Body of pancreas (tissue), 4 donors: ENCODE results near the gene COBLL1.

Experiments used
- POLR2A ChIP-seq, 3 donors: fragments of 450-650 bp; IDR thresholded peaks; one replicate each; pipeline ENCODE4 v1.6.1; 2016; ENCODE audit warnings: antibody characterized with exemption in 3 of 3, mild to moderate bottlenecking in 2 of 3
- TF ChIP-seq, protein P1 (sequence below), 7 experiments: fragments of 450-650 bp in 4 of 7; fragments of 200-600 bp in 3 of 7; sonication (generic) in 3 of 7; IDR thresholded peaks; one replicate each; pipeline ENCODE4 v1.5.1; 2016 to 2019; ENCODE audit warnings: antibody characterized with exemption in 7 of 7

DNA sequence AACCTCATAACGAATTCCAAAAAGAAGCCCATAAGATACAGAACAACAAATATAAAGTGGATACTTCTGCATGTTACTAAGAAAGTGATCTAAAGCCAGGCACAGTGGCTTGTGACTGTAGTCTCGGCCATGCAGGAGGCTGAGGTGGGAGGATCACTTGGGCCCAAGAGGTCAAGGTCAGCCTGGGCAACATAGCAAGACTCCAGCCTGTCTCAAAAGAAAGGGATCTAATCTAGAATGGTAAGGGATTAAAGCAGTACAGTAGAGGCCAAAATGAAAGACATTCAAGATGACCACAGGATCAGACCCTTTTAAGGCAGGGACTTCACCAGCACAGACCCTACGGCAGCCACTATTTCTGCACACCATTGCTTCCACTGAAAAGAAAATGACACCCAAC, 3.8 kb downstream of the COBLL1 start:
- TF ChIP-seq, protein P1, sequence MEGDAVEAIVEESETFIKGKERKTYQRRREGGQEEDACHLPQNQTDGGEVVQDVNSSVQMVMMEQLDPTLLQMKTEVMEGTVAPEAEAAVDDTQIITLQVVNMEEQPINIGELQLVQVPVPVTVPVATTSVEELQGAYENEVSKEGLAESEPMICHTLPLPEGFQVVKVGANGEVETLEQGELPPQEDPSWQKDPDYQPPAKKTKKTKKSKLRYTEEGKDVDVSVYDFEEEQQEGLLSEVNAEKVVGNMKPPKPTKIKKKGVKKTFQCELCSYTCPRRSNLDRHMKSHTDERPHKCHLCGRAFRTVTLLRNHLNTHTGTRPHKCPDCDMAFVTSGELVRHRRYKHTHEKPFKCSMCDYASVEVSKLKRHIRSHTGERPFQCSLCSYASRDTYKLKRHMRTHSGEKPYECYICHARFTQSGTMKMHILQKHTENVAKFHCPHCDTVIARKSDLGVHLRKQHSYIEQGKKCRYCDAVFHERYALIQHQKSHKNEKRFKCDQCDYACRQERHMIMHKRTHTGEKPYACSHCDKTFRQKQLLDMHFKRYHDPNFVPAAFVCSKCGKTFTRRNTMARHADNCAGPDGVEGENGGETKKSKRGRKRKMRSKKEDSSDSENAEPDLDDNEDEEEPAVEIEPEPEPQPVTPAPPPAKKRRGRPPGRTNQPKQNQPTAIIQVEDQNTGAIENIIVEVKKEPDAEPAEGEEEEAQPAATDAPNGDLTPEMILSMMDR (IDR thresholded peaks at IDR 0.05) = no peak
- no peak for TF ChIP-seq POLR2A (IDR thresholded peaks at IDR 0.05)
